Measurements from ENCODE around the gene ALDH18A1.

- TF ChIP-seq CTCF (IDR thresholded peaks at IDR 0.05) = no peak
- TF ChIP-seq POLR2A (IDR thresholded peaks at IDR 0.05) = no peak
Observed at GRCh38 chr10:95628786-95629185, 27.7 kb downstream of the ALDH18A1 start.
